A204.1 (cell line): ENCODE data around the gene BRD1.
"Not testable (repeated sequence)": the region's sequence is repeated elsewhere in the genome, so short reads cannot be mapped to it uniquely, and the experiment has no call there.

Experiments used
- FAIRE-seq: peaks from 2 replicates; lab custom pipeline; 2012; peaks lifted over from hg19 to GRCh38; lab: Jason Lieb, UNC

The BRD1 gene

GRCh38 chr22:49783036-49783746 is 44.5 kb downstream of the BRD1 start:
- FAIRE-seq, result no peak

GRCh38 chr22:49781886-49782285 is 45.8 kb downstream of the BRD1 start:
- FAIRE-seq, result not testable (repeated sequence)

DNA sequence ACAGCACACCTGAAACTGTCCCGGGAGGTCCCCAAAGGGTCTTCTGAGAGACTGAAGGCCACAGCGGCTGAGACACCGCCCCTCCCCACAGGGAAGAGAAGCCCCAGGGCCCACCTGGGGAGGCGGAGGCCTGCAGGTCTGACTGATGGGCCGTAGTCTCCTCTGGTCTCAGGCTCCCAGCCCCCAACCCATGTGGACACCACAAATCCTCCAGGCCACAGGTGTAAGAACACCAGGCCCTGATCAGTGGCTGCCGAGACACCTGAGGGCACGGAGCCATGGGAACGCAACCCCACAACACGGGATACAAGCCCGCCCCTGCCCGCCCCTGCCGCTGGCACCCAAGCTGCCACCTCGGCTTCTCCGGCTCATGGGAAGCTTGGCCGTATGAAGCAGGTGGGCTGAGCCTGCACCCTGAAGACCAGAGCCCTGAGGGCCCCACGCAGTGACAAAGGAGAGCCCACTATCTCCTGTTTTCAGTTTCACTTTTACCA is 46.3 kb downstream of the BRD1 start:
- no peak for FAIRE-seq

GRCh38 chr22:49780698-49781288 is 46.9 kb downstream of the BRD1 start:
- FAIRE-seq, result no peak

- no peak for FAIRE-seq
Observed at GRCh38 chr22:49779853-49780697, 47.6 kb downstream of the BRD1 start.

GRCh38 chr22:49779211-49779610 is 48.5 kb downstream of the BRD1 start:
- FAIRE-seq, result no peak

DNA sequence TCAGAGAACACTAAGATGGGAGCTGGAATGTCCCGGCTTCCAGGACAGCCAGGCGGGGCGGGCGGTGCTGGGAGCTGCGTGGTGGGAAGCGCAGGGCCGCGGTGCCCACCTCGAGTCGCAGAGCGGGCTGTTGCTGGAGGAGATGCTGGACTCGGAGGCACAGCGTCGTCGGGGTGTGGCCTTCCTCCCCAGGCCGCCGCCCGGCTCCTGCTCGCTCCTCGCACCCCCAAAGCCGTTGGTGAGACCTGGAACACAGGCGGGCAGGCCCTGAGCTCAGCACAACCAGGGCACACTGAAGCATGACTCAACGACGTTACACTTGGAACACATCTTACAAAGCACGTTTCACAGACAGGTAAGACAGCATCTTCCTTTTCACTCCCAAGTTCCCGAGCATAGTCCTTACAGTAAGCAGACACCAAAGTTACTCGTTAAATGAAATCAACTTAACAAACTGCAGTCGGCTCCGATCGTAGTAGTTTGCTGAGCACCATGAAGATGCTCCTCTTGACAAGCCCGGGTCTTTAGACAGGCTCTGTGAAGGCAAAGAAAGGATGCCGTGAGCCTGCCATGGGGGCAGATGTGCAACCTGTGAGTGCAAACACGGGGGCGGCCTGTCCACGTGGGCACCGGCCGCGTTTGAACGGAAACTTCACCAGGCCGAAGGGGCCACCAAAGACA is 50.0 kb downstream of the BRD1 start:
- FAIRE-seq, result no peak

- no peak for FAIRE-seq
Observed at GRCh38 chr22:49776891-49777290, 50.8 kb downstream of the BRD1 start.

DNA sequence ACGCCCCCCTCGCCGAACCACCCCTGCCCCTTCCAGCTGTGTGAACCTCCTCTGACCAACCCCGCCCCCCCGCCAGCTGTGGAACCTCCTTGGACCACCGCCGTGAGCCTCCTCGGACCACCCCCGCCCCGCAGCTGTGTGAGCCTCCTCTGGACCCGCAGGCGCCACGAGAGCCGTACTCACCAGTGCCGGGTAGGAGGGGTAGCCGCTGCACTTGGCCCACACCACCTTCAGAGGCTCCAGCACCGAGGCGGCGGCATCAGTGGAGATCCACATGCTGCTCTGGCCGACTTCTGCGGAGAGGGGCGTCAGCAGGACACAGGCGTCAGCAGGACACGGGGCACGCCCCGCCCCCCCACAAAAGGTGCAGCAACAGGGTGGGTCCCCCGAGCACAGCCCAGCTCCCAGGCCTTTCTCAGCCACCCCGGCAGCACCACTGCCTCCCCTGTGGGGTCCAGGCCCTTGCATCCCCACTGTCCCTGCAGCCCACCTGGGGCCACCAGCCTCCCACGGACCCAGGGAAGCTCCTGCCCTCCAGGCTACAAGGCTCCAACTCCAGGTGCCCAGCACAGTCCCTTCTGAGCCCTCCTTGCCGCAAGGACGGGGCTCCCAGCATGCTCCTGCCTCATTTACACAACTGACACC is 51.7 kb downstream of the BRD1 start:
- no peak for FAIRE-seq

DNA sequence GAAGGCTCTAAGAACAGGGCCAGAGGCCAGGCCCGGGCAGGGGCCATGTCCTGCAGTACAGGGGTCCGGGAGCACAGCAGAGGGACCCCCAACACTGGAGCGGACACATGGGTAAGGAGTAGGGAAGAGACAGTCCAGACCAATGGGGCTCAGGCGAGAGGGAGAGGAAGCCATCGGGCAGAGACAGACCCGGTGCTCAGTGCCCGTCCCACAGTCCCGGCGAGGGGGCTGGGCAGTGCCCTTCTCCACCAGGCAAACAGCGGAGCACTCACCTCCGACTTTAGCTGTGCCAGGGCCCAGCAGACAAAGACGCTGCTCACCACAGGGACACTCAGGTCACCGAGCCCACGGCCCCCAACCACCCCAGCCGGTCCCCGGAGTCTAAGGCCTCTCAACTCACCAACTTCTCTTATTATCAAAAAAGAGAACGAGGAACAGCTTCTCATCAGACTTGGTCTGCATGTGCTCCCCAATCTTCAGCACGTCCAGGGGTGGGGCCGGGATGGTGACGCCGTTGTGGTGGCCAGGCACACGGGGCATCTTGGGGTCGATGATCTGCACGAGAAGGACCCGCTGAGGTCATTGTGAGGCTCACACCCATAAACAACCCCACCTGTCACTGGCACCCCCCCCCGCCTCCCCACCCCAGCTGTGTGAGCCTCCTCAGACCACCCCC is 52.3 kb downstream of the BRD1 start:
- no peak for FAIRE-seq

GRCh38 chr22:49774499-49775151 is 53.0 kb downstream of the BRD1 start:
- FAIRE-seq, result no peak

GRCh38 chr22:49774046-49774445 is 53.6 kb downstream of the BRD1 start:
- no peak for FAIRE-seq

DNA sequence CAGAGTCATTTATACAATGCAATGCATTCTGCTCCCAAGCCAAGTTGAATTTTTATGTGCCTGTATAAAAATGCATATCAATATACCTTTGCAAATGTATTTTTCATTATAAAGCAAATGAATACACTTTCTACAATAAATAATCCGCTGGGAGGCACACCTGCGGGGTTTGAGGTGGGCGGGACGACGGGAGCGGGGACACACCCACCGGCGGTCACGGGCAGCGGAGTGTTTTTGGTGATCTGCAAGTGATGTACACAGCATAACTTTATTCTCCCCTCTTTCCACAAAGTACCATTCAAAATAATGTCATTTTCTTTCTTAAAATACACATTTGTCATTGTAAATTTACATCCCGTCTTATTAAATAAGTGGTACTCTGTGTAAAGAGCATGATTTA is 54.1 kb downstream of the BRD1 start:
- no peak for FAIRE-seq

GRCh38 chr22:49772692-49773091 is 55.0 kb downstream of the BRD1 start:
- FAIRE-seq, result no peak

DNA sequence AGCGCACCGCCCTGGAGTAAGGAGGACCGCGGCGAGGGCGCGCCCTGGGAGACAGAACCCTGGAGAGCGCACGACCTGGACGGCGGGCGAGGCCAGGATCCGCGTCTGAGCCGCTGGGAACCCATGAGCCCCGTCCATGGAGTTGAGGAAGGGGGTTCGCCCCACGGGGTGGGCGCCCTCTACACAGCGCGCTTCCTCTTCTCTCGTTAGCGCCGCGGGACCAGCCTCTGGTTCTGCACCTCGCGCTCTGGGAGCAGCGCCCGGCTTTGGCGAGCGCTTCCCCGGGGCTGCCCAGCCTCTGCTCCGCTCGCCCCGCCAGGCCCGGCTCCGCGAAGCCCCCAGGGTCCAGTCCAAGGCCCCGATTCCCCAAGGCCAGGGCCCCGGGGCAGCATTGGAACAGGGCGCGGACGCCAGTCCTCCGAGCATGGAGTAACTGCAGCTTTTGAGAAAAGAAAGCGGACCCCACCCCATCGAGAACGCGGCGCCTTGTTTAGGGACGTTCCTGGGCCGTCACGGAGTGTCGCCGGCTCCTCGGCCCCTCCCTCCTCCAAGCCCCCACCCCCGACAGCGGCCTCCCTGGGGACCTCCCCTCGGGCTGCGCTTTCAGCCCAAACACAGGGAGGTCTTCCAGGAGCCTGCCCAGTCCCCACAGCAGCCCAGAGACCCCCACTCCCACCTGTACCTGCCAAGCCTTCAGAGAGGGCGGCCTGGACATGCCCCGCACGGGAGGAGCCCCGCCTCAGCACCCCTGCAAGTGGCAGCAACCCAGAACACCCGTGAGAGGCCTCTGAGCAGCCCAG is 56.2 kb downstream of the BRD1 start:
- no peak for FAIRE-seq

GRCh38 chr22:49770547-49771265 is 57.0 kb downstream of the BRD1 start:
- FAIRE-seq, result no peak

- FAIRE-seq, result no peak
Observed at GRCh38 chr22:49769691-49770546, 57.8 kb downstream of the BRD1 start.

DNA sequence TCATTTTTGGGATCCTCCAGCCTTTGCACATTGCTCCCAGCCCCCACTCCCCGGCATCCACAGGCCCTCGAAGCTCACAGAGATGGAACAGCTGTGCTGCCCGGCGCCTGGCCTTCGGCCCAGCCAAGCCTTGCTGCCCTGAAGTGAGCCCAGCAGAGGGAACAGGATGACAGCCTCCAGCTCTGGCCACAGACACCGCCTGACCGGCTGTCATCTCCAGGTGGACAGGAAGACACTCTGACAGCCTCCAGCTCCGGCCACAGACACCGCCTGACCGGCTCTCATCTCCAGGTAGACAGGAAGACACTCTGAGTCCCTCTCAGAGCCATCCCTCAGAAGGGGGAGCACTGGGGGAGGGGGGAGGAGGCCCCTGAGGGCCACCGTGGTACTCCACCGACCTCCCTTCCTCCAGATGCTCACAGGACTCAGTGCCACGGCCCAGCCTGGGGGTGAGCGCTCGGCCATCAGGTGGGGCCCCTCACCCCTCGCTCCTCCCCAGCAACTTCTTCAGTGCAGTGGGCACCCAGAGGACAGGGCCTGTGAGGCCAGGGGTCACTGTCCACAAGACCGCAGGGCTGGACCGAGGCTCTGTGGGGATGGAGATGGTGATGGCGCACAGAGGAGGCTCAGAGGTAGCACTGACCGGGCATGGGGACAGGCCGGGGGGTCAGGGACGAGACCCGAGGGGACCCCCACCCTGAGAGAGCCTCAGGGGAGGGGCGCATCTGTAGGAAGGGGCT is 58.6 kb downstream of the BRD1 start:
- no peak for FAIRE-seq
